K562 (cell line): Measurements from ENCODE around the gene DBT. TPM values are rescaled to one million over a fixed set of nuclear protein-coding genes. Genes with fewer than 3 reads are reported as not detected.

Source experiments
- ATF7 ChIP-seq: fragments of 450-650 bp; IDR thresholded peaks from 2 replicates; pipeline ENCODE4 v1.7.1; 2014; ENCODE audit warnings: mild to moderate bottlenecking, moderate library complexity
- CEBPG ChIP-seq, 3 experiments: fragments of 200-800 bp in 1 of 3; sonication (Bioruptor generic) in 1 of 3; sonication (generic) in 1 of 3; formaldehyde crosslinking in 1 of 3; IDR thresholded peaks in 2 of 3; conservative IDR thresholded peaks in 1 of 3; 2 replicates each; pipeline versions ENCODE4 v1.6.1 to v1.8.0; 2016 to 2022; ENCODE audit warnings: missing compliant biosample characterization in 2 of 3, missing genetic modification characterization in 2 of 3, mild to moderate bottlenecking in 1 of 3, missing genetic modification reagents in 1 of 3
- FOXM1 ChIP-seq, 2 experiments: fragments of 450-650 bp in 1 of 2; sonication (generic) in 1 of 2; formaldehyde crosslinking in 1 of 2; IDR thresholded peaks; 2 replicates each; pipeline versions ENCODE4 v1.6.1 to v1.9.0; 2017 to 2022; ENCODE audit warnings: low read depth in 2 of 2, mild to moderate bottlenecking in 2 of 2, missing genetic modification reagents in 1 of 2, moderate library complexity in 1 of 2
- L3MBTL2 ChIP-seq: fragments of 450-650 bp; IDR thresholded peaks from 2 replicates; pipeline ENCODE4 v1.6.1; 2016; ENCODE audit warnings: mild to moderate bottlenecking, moderate library complexity
- THRAP3 ChIP-seq: fragments of 450-650 bp; IDR thresholded peaks from 2 replicates; pipeline ENCODE4 v1.6.1; 2016; ENCODE audit warnings: mild to moderate bottlenecking, inconsistent platforms, borderline replicate concordance
- ZBTB8A ChIP-seq: fragments of 450-650 bp; IDR thresholded peaks from 2 replicates; pipeline ENCODE4 v1.6.1; 2018; ENCODE audit warnings: mild to moderate bottlenecking, moderate library complexity; ENCODE audit not compliant: partially characterized antibody
- ZNF431 ChIP-seq: sonication (generic); formaldehyde crosslinking; IDR thresholded peaks from 2 replicates; pipeline ENCODE4 v1.8.0; 2022; ENCODE audit warnings: mild to moderate bottlenecking, missing genetic modification reagents
- ZNF668 ChIP-seq: fragments of 250-450 bp; sonication (Bioruptor Pico); IDR thresholded peaks from 2 replicates; pipeline ENCODE4 v1.8.0; 2022; ENCODE audit warnings: mild to moderate bottlenecking, inconsistent platforms
- polyA plus RNA-seq, 8 experiments: library from polyadenylated mRNA; depleted of rRNA in 4 of 8; stranded (reverse) in 5 of 8; unstranded in 3 of 8; fragments of >200 nt; fragmentation: Nextera tagmentation in 2 of 8; fragmentation: Illumina TruSeq in 1 of 8; extraction: Ambion mirVana in 2 of 8; extraction: Trizol in 1 of 8; gene quantifications; 2 replicates each; pipeline versions ENCODE4 v1.2.1 to v1.2.3, GENCODE V29; 2011 to 2014; ENCODE audit warnings: inconsistent platforms in 1 of 8, missing spikeins in 1 of 8
- total RNA-seq, 7 experiments: library from RNA; depleted of rRNA in 6 of 7; stranded (reverse); fragments of >200 nt in 6 of 7; fragmentation: Illumina TruSeq in 2 of 7; extraction: Trizol in 2 of 7; gene quantifications; 2 replicates each; pipeline versions ENCODE4 v1.2.1 to v1.2.3, GENCODE V29; 2011 to 2021; ENCODE audit warnings: low replicate concordance in 1 of 7
- TF ChIP-seq, protein P1 (sequence below): fragments of 450-650 bp; IDR thresholded peaks from 2 replicates; pipeline ENCODE4 v1.6.1; 2016; ENCODE audit warnings: mild to moderate bottlenecking, moderate library complexity
- TF ChIP-seq, protein P2 (sequence below): fragments of 250-450 bp; sonication (Bioruptor Pico); IDR thresholded peaks from 2 replicates; pipeline ENCODE4 v1.4.0; 2020; ENCODE audit warnings: mild to moderate bottlenecking, moderate library complexity, borderline replicate concordance

The DBT gene
- total and polyA plus RNA-seq, 9 of the 15 experiments (the other 6 are each of a cell fraction or from before 2014, with no cell fraction given): 2.7 to 13.5 (median 7.3) TPM

DNA sequence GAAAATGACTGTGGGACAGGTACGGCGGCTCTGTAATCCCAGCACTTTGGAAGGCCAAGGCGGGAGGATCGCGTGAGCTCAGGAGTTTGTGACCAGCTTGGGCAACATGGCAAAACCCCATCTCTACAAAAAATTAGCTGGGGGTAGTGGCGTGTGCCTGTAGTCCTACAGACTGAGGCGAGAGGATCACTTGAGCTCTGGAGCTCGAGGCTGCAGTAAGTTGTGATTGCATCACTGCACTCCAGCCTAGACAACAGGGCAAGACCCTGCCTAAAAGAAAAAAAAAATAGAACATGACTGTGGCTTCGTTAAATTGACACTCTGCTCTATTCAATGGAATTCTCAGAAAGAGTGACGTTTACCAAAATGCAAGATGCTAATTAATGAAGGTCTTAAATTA is 3.9 kb upstream of the DBT start (continued):
- TF ChIP-seq, protein P1, sequence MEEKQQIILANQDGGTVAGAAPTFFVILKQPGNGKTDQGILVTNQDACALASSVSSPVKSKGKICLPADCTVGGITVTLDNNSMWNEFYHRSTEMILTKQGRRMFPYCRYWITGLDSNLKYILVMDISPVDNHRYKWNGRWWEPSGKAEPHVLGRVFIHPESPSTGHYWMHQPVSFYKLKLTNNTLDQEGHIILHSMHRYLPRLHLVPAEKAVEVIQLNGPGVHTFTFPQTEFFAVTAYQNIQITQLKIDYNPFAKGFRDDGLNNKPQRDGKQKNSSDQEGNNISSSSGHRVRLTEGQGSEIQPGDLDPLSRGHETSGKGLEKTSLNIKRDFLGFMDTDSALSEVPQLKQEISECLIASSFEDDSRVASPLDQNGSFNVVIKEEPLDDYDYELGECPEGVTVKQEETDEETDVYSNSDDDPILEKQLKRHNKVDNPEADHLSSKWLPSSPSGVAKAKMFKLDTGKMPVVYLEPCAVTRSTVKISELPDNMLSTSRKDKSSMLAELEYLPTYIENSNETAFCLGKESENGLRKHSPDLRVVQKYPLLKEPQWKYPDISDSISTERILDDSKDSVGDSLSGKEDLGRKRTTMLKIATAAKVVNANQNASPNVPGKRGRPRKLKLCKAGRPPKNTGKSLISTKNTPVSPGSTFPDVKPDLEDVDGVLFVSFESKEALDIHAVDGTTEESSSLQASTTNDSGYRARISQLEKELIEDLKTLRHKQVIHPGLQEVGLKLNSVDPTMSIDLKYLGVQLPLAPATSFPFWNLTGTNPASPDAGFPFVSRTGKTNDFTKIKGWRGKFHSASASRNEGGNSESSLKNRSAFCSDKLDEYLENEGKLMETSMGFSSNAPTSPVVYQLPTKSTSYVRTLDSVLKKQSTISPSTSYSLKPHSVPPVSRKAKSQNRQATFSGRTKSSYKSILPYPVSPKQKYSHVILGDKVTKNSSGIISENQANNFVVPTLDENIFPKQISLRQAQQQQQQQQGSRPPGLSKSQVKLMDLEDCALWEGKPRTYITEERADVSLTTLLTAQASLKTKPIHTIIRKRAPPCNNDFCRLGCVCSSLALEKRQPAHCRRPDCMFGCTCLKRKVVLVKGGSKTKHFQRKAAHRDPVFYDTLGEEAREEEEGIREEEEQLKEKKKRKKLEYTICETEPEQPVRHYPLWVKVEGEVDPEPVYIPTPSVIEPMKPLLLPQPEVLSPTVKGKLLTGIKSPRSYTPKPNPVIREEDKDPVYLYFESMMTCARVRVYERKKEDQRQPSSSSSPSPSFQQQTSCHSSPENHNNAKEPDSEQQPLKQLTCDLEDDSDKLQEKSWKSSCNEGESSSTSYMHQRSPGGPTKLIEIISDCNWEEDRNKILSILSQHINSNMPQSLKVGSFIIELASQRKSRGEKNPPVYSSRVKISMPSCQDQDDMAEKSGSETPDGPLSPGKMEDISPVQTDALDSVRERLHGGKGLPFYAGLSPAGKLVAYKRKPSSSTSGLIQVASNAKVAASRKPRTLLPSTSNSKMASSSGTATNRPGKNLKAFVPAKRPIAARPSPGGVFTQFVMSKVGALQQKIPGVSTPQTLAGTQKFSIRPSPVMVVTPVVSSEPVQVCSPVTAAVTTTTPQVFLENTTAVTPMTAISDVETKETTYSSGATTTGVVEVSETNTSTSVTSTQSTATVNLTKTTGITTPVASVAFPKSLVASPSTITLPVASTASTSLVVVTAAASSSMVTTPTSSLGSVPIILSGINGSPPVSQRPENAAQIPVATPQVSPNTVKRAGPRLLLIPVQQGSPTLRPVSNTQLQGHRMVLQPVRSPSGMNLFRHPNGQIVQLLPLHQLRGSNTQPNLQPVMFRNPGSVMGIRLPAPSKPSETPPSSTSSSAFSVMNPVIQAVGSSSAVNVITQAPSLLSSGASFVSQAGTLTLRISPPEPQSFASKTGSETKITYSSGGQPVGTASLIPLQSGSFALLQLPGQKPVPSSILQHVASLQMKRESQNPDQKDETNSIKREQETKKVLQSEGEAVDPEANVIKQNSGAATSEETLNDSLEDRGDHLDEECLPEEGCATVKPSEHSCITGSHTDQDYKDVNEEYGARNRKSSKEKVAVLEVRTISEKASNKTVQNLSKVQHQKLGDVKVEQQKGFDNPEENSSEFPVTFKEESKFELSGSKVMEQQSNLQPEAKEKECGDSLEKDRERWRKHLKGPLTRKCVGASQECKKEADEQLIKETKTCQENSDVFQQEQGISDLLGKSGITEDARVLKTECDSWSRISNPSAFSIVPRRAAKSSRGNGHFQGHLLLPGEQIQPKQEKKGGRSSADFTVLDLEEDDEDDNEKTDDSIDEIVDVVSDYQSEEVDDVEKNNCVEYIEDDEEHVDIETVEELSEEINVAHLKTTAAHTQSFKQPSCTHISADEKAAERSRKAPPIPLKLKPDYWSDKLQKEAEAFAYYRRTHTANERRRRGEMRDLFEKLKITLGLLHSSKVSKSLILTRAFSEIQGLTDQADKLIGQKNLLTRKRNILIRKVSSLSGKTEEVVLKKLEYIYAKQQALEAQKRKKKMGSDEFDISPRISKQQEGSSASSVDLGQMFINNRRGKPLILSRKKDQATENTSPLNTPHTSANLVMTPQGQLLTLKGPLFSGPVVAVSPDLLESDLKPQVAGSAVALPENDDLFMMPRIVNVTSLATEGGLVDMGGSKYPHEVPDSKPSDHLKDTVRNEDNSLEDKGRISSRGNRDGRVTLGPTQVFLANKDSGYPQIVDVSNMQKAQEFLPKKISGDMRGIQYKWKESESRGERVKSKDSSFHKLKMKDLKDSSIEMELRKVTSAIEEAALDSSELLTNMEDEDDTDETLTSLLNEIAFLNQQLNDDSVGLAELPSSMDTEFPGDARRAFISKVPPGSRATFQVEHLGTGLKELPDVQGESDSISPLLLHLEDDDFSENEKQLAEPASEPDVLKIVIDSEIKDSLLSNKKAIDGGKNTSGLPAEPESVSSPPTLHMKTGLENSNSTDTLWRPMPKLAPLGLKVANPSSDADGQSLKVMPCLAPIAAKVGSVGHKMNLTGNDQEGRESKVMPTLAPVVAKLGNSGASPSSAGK: no peak
- TF ChIP-seq L3MBTL2 (0 out of 2 replicates have a peak, but pooled peaks have one; percentile 33), ZBTB8A (no peak), ZNF668 (CRISPR knock-in tag) (no peak), ZNF431 (CRISPR knock-in tag) (no peak), FOXM1 (IDR thresholded peaks at IDR 0.05; ENCODE audit: low read depth) (no peak), FOXM1 (CRISPR knock-in tag; IDR thresholded peaks at IDR 0.05; ENCODE audit: low read depth) (no peak), THRAP3 (no peak), ATF7 (peak; percentile 37; the same call in 1 of the 2 replicates), CEBPG (CRISPR knock-in tag; IDR thresholded peaks at IDR 0.05) (peak; percentile 50; the same call in 1 of the 2 replicates), CEBPG (tag; conservative IDR thresholded peaks at IDR 0.05 in 1 of 2, IDR thresholded peaks at IDR 0.05 in 1 of 2) (peak; percentile 57 to 67; a peak in 3 of 4 replicates)
- TF ChIP-seq, protein P2, sequence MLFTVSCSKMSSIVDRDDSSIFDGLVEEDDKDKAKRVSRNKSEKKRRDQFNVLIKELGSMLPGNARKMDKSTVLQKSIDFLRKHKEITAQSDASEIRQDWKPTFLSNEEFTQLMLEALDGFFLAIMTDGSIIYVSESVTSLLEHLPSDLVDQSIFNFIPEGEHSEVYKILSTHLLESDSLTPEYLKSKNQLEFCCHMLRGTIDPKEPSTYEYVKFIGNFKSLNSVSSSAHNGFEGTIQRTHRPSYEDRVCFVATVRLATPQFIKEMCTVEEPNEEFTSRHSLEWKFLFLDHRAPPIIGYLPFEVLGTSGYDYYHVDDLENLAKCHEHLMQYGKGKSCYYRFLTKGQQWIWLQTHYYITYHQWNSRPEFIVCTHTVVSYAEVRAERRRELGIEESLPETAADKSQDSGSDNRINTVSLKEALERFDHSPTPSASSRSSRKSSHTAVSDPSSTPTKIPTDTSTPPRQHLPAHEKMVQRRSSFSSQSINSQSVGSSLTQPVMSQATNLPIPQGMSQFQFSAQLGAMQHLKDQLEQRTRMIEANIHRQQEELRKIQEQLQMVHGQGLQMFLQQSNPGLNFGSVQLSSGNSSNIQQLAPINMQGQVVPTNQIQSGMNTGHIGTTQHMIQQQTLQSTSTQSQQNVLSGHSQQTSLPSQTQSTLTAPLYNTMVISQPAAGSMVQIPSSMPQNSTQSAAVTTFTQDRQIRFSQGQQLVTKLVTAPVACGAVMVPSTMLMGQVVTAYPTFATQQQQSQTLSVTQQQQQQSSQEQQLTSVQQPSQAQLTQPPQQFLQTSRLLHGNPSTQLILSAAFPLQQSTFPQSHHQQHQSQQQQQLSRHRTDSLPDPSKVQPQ (CRISPR knock-in tag): no peak
